Cardiac muscle cell (in vitro differentiated cells and primary cell): ENCODE measurements around the gene GRIK5. TPM values are rescaled to one million over a fixed set of nuclear protein-coding genes. Genes with fewer than 3 reads are reported as not detected.
A peak's percentile ranks its signal among the peaks of the same experiment; 100 is the strongest.

Source experiments
- DNase-seq, 2 donors: peaks; one replicate each; pipeline versions ENCODE4 v3.0.0 to v3.0.0-alpha.2; 2010 to 2017; ENCODE audit warnings: low read depth in 1 of 2, low spot score in 1 of 2
- H3K27ac ChIP-seq: fragments of 200-600 bp; sonication (generic); 2 replicates; pipeline ENCODE4 v1.5.1; 2016
- H3K27me3 ChIP-seq: fragments of 200-600 bp; sonication (generic); 2 replicates; pipeline ENCODE4 v1.6.0; 2016; ENCODE audit warnings: control low read depth
- H3K36me3 ChIP-seq: fragments of 200-600 bp; sonication (generic); 2 replicates; pipeline ENCODE4 v1.5.1; 2016; ENCODE audit warnings: control low read depth
- H3K4me1 ChIP-seq: fragments of 200-600 bp; sonication (generic); 2 replicates; pipeline ENCODE4 v1.8.1; 2017; ENCODE audit warnings: low read depth, mild to moderate bottlenecking, mixed run types
- H3K4me3 ChIP-seq: fragments of 200-600 bp; sonication (generic); 2 replicates; pipeline ENCODE4 v1.5.1; 2016; ENCODE audit warnings: mild to moderate bottlenecking
- H3K9me3 ChIP-seq: fragments of 200-600 bp; sonication (generic); 2 replicates; pipeline ENCODE4 v1.5.1; 2017; ENCODE audit warnings: low read depth, mild to moderate bottlenecking, control low read depth
- CTCF ChIP-seq: IDR thresholded peaks from 2 replicates; pipeline ENCODE4 v1.5.1; 2012; ENCODE audit warnings: low read depth, mild to moderate bottlenecking, low read length
- polyA plus RNA-seq: library from polyadenylated mRNA; unstranded; fragments of >200 nt; fragmentation: Nextera tagmentation; extraction: Ambion mirVana; gene quantifications from 2 replicates; pipeline ENCODE4 v1.2.1, GENCODE V29; 2016
- total RNA-seq: library from RNA; depleted of rRNA; stranded (reverse); fragments of >200 nt; gene quantifications from 2 replicates; pipeline ENCODE4 v1.2.3, GENCODE V29; 2016

GRIK5 gene
- total and polyA plus RNA-seq, 2 experiments from 2014 or later = 3.4 to 11.8 TPM

- Histone ChIP-seq H3K9me3 (no peaks in the 10 kb centered on the region), H3K4me1 (no peaks in the 10 kb centered on the region), H3K4me3 (no peak overlapping the region), H3K36me3 (no peaks in the 10 kb centered on the region), H3K27ac (no peak overlapping the region), H3K27me3 (no peaks in the 10 kb centered on the region)
- peak; percentile 84 to 86 for DNase-seq
- TF ChIP-seq CTCF = peak; percentile 82
Measured at GRCh38 chr19:41957838-41958366, 112.1 kb downstream of the GRIK5 start.

- DNase-seq = no peak
Measured at GRCh38 chr19:41957161-41957837, 112.7 kb downstream of the GRIK5 start.

GRCh38 chr19:41956621-41957020 lies 113.4 kb downstream of the GRIK5 start:
- no peaks in the 10 kb centered on the region for H3K9me3 ChIP-seq
- no peaks in the 10 kb centered on the region for H3K36me3 ChIP-seq
- H3K4me3 ChIP-seq = no peak overlapping the region
- DNase-seq = no peak
- H3K4me1 ChIP-seq = no peaks in the 10 kb centered on the region
- no peaks in the 10 kb centered on the region for H3K27me3 ChIP-seq
- H3K27ac ChIP-seq = no peak overlapping the region
- TF ChIP-seq CTCF = no peak

More at GRCh38 chr19:41957161-41957837, 112.7 kb downstream of the GRIK5 start:
- Histone ChIP-seq H3K36me3 (no peaks in the 10 kb centered on the region), H3K27ac (no peak overlapping the region), H3K27me3 (no peaks in the 10 kb centered on the region), H3K4me3 (no peak overlapping the region), H3K9me3 (no peaks in the 10 kb centered on the region), H3K4me1 (no peaks in the 10 kb centered on the region)
- no peak for TF ChIP-seq CTCF

- H3K27me3 ChIP-seq = no peaks in the 10 kb centered on the region
- no peak overlapping the region for H3K27ac ChIP-seq
- DNase-seq = no peak
- H3K9me3 ChIP-seq = no peaks in the 10 kb centered on the region
- TF ChIP-seq CTCF = no peak
- no peaks in the 10 kb centered on the region for H3K36me3 ChIP-seq
- no peak overlapping the region for H3K4me3 ChIP-seq
- H3K4me1 ChIP-seq = no peaks in the 10 kb centered on the region
Measured at GRCh38 chr19:41955521-41955920, 114.5 kb downstream of the GRIK5 start.

- no peaks in the 10 kb centered on the region for H3K9me3 ChIP-seq
- H3K27me3 ChIP-seq = no peaks in the 10 kb centered on the region
- TF ChIP-seq CTCF = peak; percentile 98
- H3K4me3 ChIP-seq = no peak overlapping the region
- H3K27ac ChIP-seq = no peak overlapping the region
- DNase-seq = peak; percentile 74
- H3K4me1 ChIP-seq = no peaks in the 10 kb centered on the region
- no peaks in the 10 kb centered on the region for H3K36me3 ChIP-seq
Measured at GRCh38 chr19:41951686-41952172, 118.3 kb downstream of the GRIK5 start.

Other genes with a start within 250 kb of the GRIK5 start
- gene LYPD4, start 225.5 kb downstream of the GRIK5 start, total RNA-seq = not detected in 2 replicates
- gene LYPD4, start 225.5 kb downstream of the GRIK5 start, polyA plus RNA-seq = not detected in 2 replicates
- not detected in 2 replicates for gene DMRTC2, start 225.2 kb downstream of the GRIK5 start, total RNA-seq
- gene DMRTC2, start 225.2 kb downstream of the GRIK5 start, polyA plus RNA-seq = not detected in 2 replicates
- gene RPS19, start 210.0 kb downstream of the GRIK5 start, total RNA-seq = 1,651 and 2,830 TPM in 2 replicates
- 1,323 and 1,693 TPM in 2 replicates for gene RPS19, start 210.0 kb downstream of the GRIK5 start, polyA plus RNA-seq
- gene CD79A, start 192.9 kb downstream of the GRIK5 start, total RNA-seq = 0.11 TPM in 1 of 2 replicates, not detected in the other
- 0.22 and 0.24 TPM in 2 replicates for gene CD79A, start 192.9 kb downstream of the GRIK5 start, polyA plus RNA-seq
- gene ARHGEF1, start 187.0 kb downstream of the GRIK5 start, total RNA-seq = 19.2 and 49.9 TPM in 2 replicates
- 40.1 and 68.1 TPM in 2 replicates for gene ARHGEF1, start 187.0 kb downstream of the GRIK5 start, polyA plus RNA-seq
- gene ERFL, start 141.8 kb downstream of the GRIK5 start, total RNA-seq = 1.0 TPM in 1 of 2 replicates, not detected in the other
- 0.06 TPM in 1 of 2 replicates, not detected in the other for gene ERFL, start 141.8 kb downstream of the GRIK5 start, polyA plus RNA-seq
- gene RABAC1, start 110.9 kb downstream of the GRIK5 start, total RNA-seq = 151 and 212 TPM in 2 replicates
- 245 and 270 TPM in 2 replicates for gene RABAC1, start 110.9 kb downstream of the GRIK5 start, polyA plus RNA-seq
- 4.5 and 6.1 TPM in 2 replicates for gene ATP1A3, start 76.0 kb downstream of the GRIK5 start, total RNA-seq
- gene ATP1A3, start 76.0 kb downstream of the GRIK5 start, polyA plus RNA-seq = 8.1 and 9.9 TPM in 2 replicates
- 29.2 and 36.2 TPM in 2 replicates for gene ZNF574, start 6.0 kb upstream of the GRIK5 start, total RNA-seq
- 23.9 and 32.5 TPM in 2 replicates for gene ZNF574, start 6.0 kb upstream of the GRIK5 start, polyA plus RNA-seq
- not detected in 2 replicates for gene POU2F2, start 62.2 kb upstream of the GRIK5 start, total RNA-seq
- 0.12 and 0.31 TPM in 2 replicates for gene POU2F2, start 62.2 kb upstream of the GRIK5 start, polyA plus RNA-seq
- 69.7 and 71.6 TPM in 2 replicates for gene DEDD2, start 147.5 kb upstream of the GRIK5 start, total RNA-seq
- gene DEDD2, start 147.5 kb upstream of the GRIK5 start, polyA plus RNA-seq = 46.0 and 58.2 TPM in 2 replicates
- 8.8 and 13.0 TPM in 2 replicates for gene ZNF526, start 150.1 kb upstream of the GRIK5 start, total RNA-seq
- gene ZNF526, start 150.1 kb upstream of the GRIK5 start, polyA plus RNA-seq = 9.2 and 10.1 TPM in 2 replicates
- gene GSK3A, start 172.4 kb upstream of the GRIK5 start, total RNA-seq = 28.0 and 33.2 TPM in 2 replicates
- gene GSK3A, start 172.4 kb upstream of the GRIK5 start, polyA plus RNA-seq = 35.3 and 40.2 TPM in 2 replicates
- gene ERF, start 184.9 kb upstream of the GRIK5 start, total RNA-seq = 97.6 and 108 TPM in 2 replicates
- 25.1 and 25.4 TPM in 2 replicates for gene ERF, start 184.9 kb upstream of the GRIK5 start, polyA plus RNA-seq
- 55.5 and 62.9 TPM in 2 replicates for gene CIC, start 199.0 kb upstream of the GRIK5 start, total RNA-seq
- gene CIC, start 199.0 kb upstream of the GRIK5 start, polyA plus RNA-seq = 18.1 and 18.7 TPM in 2 replicates
- 1.3 and 1.4 TPM in 2 replicates for gene PRR19, start 231.9 kb upstream of the GRIK5 start, total RNA-seq
- 0.16 and 2.9 TPM in 2 replicates for gene PRR19, start 231.9 kb upstream of the GRIK5 start, polyA plus RNA-seq
- gene PAFAH1B3, start 232.4 kb upstream of the GRIK5 start, total RNA-seq = 91.2 and 144 TPM in 2 replicates
- gene PAFAH1B3, start 232.4 kb upstream of the GRIK5 start, polyA plus RNA-seq = 87.9 and 131 TPM in 2 replicates
- gene TMEM145, start 243.1 kb upstream of the GRIK5 start, total RNA-seq = 0.18 and 3.7 TPM in 2 replicates
- 0.47 and 3.8 TPM in 2 replicates for gene TMEM145, start 243.1 kb upstream of the GRIK5 start, polyA plus RNA-seq